HEK293 (cell line): Measurements from ENCODE around the gene KIF5A.
A peak's percentile ranks its signal among the peaks of the same experiment; 100 is the strongest.

Experiments used
- CTCF ChIA-PET: fragments of 350-600 bp; formaldehyde crosslinking; extraction: SDS; loops from one replicate; lab custom pipeline; 2021; ENCODE audit warnings: antibody characterized with exemption; lab: Yijun Ruan, JAX
- POLR2A ChIA-PET: fragments of 300-600 bp; formaldehyde crosslinking; extraction: SDS; loops from one replicate; lab custom pipeline; 2020; ENCODE audit warnings: antibody characterized with exemption, inconsistent platforms; lab: Yijun Ruan, JAX
- H3K27ac ChIP-seq: fragments of 200-500 bp; sonication (Bioruptor generic); 2 replicates; pipeline ENCODE4 v1.5.1; 2014; ENCODE audit warnings: low read depth, low read length, control low read depth, inconsistent platforms; ENCODE audit errors: extremely low read depth
- H3K36me3 ChIP-seq, 2 experiments: fragments of 200-500 bp in 1 of 2; sonication (Bioruptor generic) in 1 of 2; 1 replicate in 1 of 2; 2 replicates in 1 of 2; pipeline ENCODE4 v1.5.1; 2014 to 2017; ENCODE audit warnings: inconsistent platforms in 2 of 2, low read length in 2 of 2; ENCODE audit not compliant: control insufficient read depth in 2 of 2, insufficient read depth in 1 of 2
- H3K4me1 ChIP-seq: fragments of 200-500 bp; sonication (Bioruptor generic); 2 replicates; pipeline ENCODE4 v1.5.1; 2014; ENCODE audit warnings: mild to moderate bottlenecking, low read length, inconsistent platforms; ENCODE audit not compliant: control insufficient read depth, insufficient read depth
- H3K4me3 ChIP-seq: 2 replicates; pipeline ENCODE4 v1.5.1; 2011; ENCODE audit warnings: low read depth, mild to moderate bottlenecking, control low read depth, low read length, moderate library complexity
- H3K9me3 ChIP-seq: fragments of 200-500 bp; sonication (Bioruptor generic); 2 replicates; pipeline ENCODE4 v1.5.1; 2014; ENCODE audit warnings: low read depth, low read length, inconsistent platforms; ENCODE audit not compliant: control insufficient read depth, insufficient read depth
- BCL11A ChIP-seq: fragments of 450-650 bp; formaldehyde crosslinking; IDR thresholded peaks from 2 replicates; pipeline ENCODE4 v1.5.1; 2016; ENCODE audit warnings: low read depth, missing biosample characterization, missing genetic modification characterization
- EGR2 ChIP-seq: fragments of 450-650 bp; formaldehyde crosslinking; IDR thresholded peaks from 2 replicates; pipeline ENCODE4 v1.5.1; 2016; ENCODE audit warnings: low read depth, missing biosample characterization, missing genetic modification characterization
- HIC1 ChIP-seq: fragments of 450-650 bp; formaldehyde crosslinking; IDR thresholded peaks from 2 replicates; pipeline ENCODE4 v1.5.1; 2016; ENCODE audit warnings: missing biosample characterization, missing genetic modification characterization
- OVOL3 ChIP-seq: fragments of 450-650 bp; formaldehyde crosslinking; IDR thresholded peaks from 2 replicates; pipeline ENCODE4 v1.5.1; 2016; ENCODE audit warnings: missing biosample characterization, missing genetic modification characterization
- SP7 ChIP-seq: fragments of 450-650 bp; formaldehyde crosslinking; IDR thresholded peaks from 2 replicates; pipeline ENCODE4 v1.5.1; 2016; ENCODE audit warnings: missing biosample characterization, missing genetic modification characterization
- TRIM28 ChIP-seq: IDR thresholded peaks from 2 replicates; pipeline ENCODE4 v1.6.1; 2011; ENCODE audit warnings: low read length, control low read depth, borderline replicate concordance
- ZBTB17 ChIP-seq: fragments of 450-650 bp; formaldehyde crosslinking; IDR thresholded peaks from 2 replicates; pipeline ENCODE4 v1.5.1; 2016; ENCODE audit warnings: missing biosample characterization, missing genetic modification characterization
- ZBTB26 ChIP-seq: fragments of 450-650 bp; formaldehyde crosslinking; optimal IDR thresholded peaks from 2 replicates; pipeline ENCODE3; 2016; ENCODE audit warnings: missing biosample characterization, mild to moderate bottlenecking, missing genetic modification characterization
- ZBTB49 ChIP-seq: fragments of 450-650 bp; formaldehyde crosslinking; IDR thresholded peaks from 2 replicates; pipeline ENCODE4 v1.5.1; 2016; ENCODE audit warnings: missing biosample characterization, missing genetic modification characterization, low read depth
- ZIC2 ChIP-seq: fragments of 450-650 bp; formaldehyde crosslinking; IDR thresholded peaks from 2 replicates; pipeline ENCODE4 v1.5.1; 2016; ENCODE audit warnings: missing biosample characterization, missing genetic modification characterization
- ZNF202 ChIP-seq: fragments of 450-650 bp; formaldehyde crosslinking; IDR thresholded peaks from 2 replicates; pipeline ENCODE4 v1.5.1; 2016; ENCODE audit warnings: missing biosample characterization, missing genetic modification characterization, borderline replicate concordance
- ZNF211 ChIP-seq: fragments of 450-650 bp; formaldehyde crosslinking; IDR thresholded peaks from 2 replicates; pipeline ENCODE4 v1.5.1; 2016; ENCODE audit warnings: low read depth, missing biosample characterization, missing genetic modification characterization
- ZNF394 ChIP-seq: fragments of 450-650 bp; formaldehyde crosslinking; IDR thresholded peaks from 2 replicates; pipeline ENCODE4 v1.5.1; 2016; ENCODE audit warnings: missing biosample characterization, missing genetic modification characterization, mild to moderate bottlenecking, moderate library complexity, borderline replicate concordance
- ZNF514 ChIP-seq: fragments of 450-650 bp; formaldehyde crosslinking; IDR thresholded peaks from 2 replicates; pipeline ENCODE4 v1.5.1; 2016; ENCODE audit warnings: missing biosample characterization, missing genetic modification characterization
- ZNF548 ChIP-seq: fragments of 450-650 bp; formaldehyde crosslinking; IDR thresholded peaks from 2 replicates; pipeline ENCODE4 v1.5.1; 2016; ENCODE audit warnings: missing biosample characterization, missing genetic modification characterization
- ZNF571 ChIP-seq: fragments of 450-650 bp; formaldehyde crosslinking; IDR thresholded peaks from 2 replicates; pipeline ENCODE4 v1.5.0; 2017; ENCODE audit warnings: missing biosample characterization, missing genetic modification characterization
- ZNF610 ChIP-seq: fragments of 450-650 bp; formaldehyde crosslinking; IDR thresholded peaks from 2 replicates; pipeline ENCODE4 v1.5.1; 2016; ENCODE audit warnings: missing biosample characterization, missing genetic modification characterization, borderline replicate concordance
- ZNF660 ChIP-seq: fragments of 450-650 bp; IDR thresholded peaks from 2 replicates; pipeline ENCODE4 v1.5.1; 2018; ENCODE audit warnings: missing biosample characterization, mild to moderate bottlenecking, missing genetic modification characterization
- ZNF777 ChIP-seq: fragments of 450-650 bp; formaldehyde crosslinking; IDR thresholded peaks from 2 replicates; pipeline ENCODE4 v1.5.1; 2017; ENCODE audit warnings: missing biosample characterization, missing genetic modification characterization, borderline replicate concordance
- ZNF843 ChIP-seq: fragments of 450-650 bp; formaldehyde crosslinking; IDR thresholded peaks from 2 replicates; pipeline ENCODE4 v1.5.1; 2016; ENCODE audit warnings: missing biosample characterization, missing genetic modification characterization
- TF ChIP-seq, protein P1 (sequence below): fragments of 450-650 bp; formaldehyde crosslinking; conservative IDR thresholded peaks from 2 replicates; pipeline ENCODE4 v1.5.1; 2016; ENCODE audit warnings: low read depth, missing biosample characterization, missing genetic modification characterization

Gene KIF5A

DNA sequence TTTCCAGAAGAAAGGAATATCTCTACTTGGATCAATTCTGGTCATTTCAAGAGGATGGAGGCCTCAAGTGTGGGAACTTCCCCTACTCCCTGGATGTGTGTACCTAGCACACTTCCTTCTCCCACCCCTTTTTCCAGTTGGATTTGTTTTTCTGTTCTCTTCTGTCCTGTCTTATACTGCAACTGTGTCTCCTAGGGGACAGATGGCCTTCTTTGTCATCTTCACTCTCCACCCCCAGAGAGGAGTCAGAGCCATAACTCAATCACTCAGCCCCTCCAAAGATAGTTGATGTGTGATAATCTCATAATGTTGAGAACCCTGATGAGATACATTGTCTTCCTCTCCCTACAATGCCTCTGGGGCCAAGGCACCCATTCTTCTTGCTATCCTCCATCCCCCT is 52.7 kb downstream of the KIF5A start:
- CTCF ChIA-PET = interaction anchor here (0.6 to 2.1 kb wide), 3 partner anchors 10 to 20 kb away, joined by 3 to 7 read pairs (median 7); no protein-coding TSS in a partner anchor
- Histone ChIP-seq H3K9me3 (no peaks in the 10 kb centered on the region), H3K36me3 (peaks cover 5 to 53% of the 10 kb centered on the region in 2 experiments), H3K27ac (no peak overlapping the region), H3K4me3 (no peak overlapping the region), H3K4me1 (peaks cover 8% of the 10 kb centered on the region; the same call in 1 of the 2 replicates)
- TF ChIP-seq BCL11A (tag by site-specific recombination) (no peak), ZNF514 (tag by site-specific recombination) (no peak), OVOL3 (tag by site-specific recombination) (no peak), ZNF843 (tag by site-specific recombination) (no peak), ZNF394 (tag by site-specific recombination) (no peak), HIC1 (no peak), ZBTB49 (tag by site-specific recombination) (no peak), TRIM28 (no peak), ZNF610 (no peak), SP7 (tag by site-specific recombination) (no peak), ZNF571 (tag by site-specific recombination) (no peak), EGR2 (tag by site-specific recombination) (no peak), ZNF211 (tag by site-specific recombination) (no peak), ZBTB26 (tag by site-specific recombination) (no peak), ZIC2 (tag by site-specific recombination) (no peak)
- POLR2A ChIA-PET = interaction anchor here (1.0 kb wide), 1 partner anchor 11 kb away, joined by 4 read pairs; no protein-coding TSS in a partner anchor

DNA sequence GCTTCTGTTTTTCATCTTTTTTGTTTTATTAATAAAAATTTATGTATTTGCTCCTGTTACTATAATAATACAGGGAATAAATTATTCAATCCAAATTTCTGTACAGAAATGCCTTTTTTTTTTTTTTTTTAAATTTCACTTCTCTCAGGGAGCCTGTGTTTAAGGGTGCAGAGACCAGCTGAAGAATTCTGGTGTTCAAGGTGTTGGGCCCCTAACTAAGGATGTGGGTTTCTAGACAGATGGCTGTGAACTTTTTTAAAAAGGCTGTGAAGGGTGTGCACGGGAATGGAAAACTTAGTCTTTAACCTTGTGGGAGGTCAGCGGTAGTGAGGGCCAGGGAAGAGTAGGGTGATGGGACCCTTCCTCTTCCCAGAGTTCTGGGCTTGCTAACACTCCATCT is 53.5 kb downstream of the KIF5A start:
- ChIA-PET CTCF (interaction anchor here (0.6 to 2.1 kb wide), 5 partner anchors 11 to 21 kb away, joined by 3 to 7 read pairs (median 5); no protein-coding TSS in a partner anchor), POLR2A (interaction anchor here (0.9 to 1.3 kb wide), 3 partner anchors 12 to 71 kb away, joined by 3 to 4 read pairs (median 3); partner anchors contain the start of gene DCTN2)
- H3K36me3 ChIP-seq = peaks cover 5 to 55% of the 10 kb centered on the region in 2 experiments
- H3K4me3 ChIP-seq = no peak overlapping the region
- peaks cover 8% of the 10 kb centered on the region; the same call in 1 of the 2 replicates for H3K4me1 ChIP-seq
- no peaks in the 10 kb centered on the region for H3K9me3 ChIP-seq
- peak overlapping the region; percentile 27 for H3K27ac ChIP-seq
- TF ChIP-seq ZNF514 (tag by site-specific recombination) (no peak), ZNF548 (tag by site-specific recombination) (no peak), ZNF777 (tag by site-specific recombination) (no peak), ZBTB17 (tag by site-specific recombination) (no peak), ZNF660 (tag by site-specific recombination) (no peak), ZNF202 (tag by site-specific recombination) (no peak)
- TF ChIP-seq, protein P1, sequence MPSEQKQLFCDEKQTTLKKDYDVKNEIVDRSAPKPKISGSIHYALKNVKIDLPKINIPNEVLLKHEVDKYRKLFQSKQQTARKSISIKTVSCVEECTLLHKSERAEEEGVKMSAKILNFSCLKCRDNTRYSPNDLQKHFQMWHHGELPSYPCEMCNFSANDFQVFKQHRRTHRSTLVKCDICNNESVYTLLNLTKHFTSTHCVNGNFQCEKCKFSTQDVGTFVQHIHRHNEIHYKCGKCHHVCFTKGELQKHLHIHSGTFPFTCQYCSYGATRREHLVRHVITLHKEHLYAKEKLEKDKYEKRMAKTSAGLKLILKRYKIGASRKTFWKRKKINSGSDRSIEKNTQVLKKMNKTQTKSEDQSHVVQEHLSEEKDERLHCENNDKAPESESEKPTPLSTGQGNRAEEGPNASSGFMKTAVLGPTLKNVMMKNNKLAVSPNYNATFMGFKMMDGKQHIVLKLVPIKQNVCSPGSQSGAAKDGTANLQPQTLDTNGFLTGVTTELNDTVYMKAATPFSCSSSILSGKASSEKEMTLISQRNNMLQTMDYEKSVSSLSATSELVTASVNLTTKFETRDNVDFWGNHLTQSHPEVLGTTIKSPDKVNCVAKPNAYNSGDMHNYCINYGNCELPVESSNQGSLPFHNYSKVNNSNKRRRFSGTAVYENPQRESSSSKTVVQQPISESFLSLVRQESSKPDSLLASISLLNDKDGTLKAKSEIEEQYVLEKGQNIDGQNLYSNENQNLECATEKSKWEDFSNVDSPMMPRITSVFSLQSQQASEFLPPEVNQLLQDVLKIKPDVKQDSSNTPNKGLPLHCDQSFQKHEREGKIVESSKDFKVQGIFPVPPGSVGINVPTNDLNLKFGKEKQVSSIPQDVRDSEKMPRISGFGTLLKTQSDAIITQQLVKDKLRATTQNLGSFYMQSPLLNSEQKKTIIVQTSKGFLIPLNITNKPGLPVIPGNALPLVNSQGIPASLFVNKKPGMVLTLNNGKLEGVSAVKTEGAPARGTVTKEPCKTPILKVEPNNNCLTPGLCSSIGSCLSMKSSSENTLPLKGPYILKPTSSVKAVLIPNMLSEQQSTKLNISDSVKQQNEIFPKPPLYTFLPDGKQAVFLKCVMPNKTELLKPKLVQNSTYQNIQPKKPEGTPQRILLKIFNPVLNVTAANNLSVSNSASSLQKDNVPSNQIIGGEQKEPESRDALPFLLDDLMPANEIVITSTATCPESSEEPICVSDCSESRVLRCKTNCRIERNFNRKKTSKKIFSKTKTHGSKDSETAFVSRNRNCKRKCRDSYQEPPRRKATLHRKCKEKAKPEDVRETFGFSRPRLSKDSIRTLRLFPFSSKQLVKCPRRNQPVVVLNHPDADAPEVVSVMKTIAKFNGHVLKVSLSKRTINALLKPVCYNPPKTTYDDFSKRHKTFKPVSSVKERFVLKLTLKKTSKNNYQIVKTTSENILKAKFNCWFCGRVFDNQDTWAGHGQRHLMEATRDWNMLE = no peak
